ENCODE data around the gene MR1. TPM values are rescaled to one million over a fixed set of nuclear protein-coding genes. Genes with fewer than 3 reads are reported as not detected.
"Not testable (repeated sequence)": the region's sequence is repeated elsewhere in the genome, so short reads cannot be mapped to it uniquely, and the experiment has no call there.

The MR1 gene
- total RNA-seq, 1 donor from 2014 or later, result 2.6 TPM

GRCh38 chr1:181028615-181029014, 5.2 kb upstream of the MR1 start:
- Histone ChIP-seq H3K27me3 (ENCODE audit: control insufficient read depth in 3 of 3, insufficient read depth in 3 of 3, low read length in 3 of 3) (no peaks in the 10 kb centered on the region), H3K9ac (ENCODE audit: low read depth in 1 of 3, low read length in 3 of 3) (no peak overlapping the region), H3K9me3 (ENCODE audit: control insufficient read depth in 3 of 3, low read length in 3 of 3) (no peaks in the 10 kb centered on the region), H3K4me1 (ENCODE audit: control insufficient read depth in 3 of 3, insufficient read depth in 3 of 3, low read length in 3 of 3) (peaks cover 7 to 11% (median 8%) of the 10 kb centered on the region in 3 donors), H3K4me3 (ENCODE audit: low read length in 3 of 3) (no peak overlapping the region), H3K27ac (ENCODE audit: low read depth, low read length) (no peak overlapping the region), H3K36me3 (ENCODE audit: control insufficient read depth in 3 of 3, insufficient read depth in 3 of 3, low read length in 3 of 3) (no peaks in the 10 kb centered on the region)

- Histone ChIP-seq H3K27ac (ENCODE audit: low read depth, low read length) (peak overlapping the region; percentile 98), H3K9me3 (ENCODE audit: control insufficient read depth in 3 of 3, low read length in 3 of 3) (no peaks in the 10 kb centered on the region), H3K4me1 (ENCODE audit: control insufficient read depth in 3 of 3, insufficient read depth in 3 of 3, low read length in 3 of 3) (peaks cover 8 to 33% (median 13%) of the 10 kb centered on the region in 3 donors), H3K4me3 (ENCODE audit: low read length in 3 of 3) (no peak overlapping the region), H3K36me3 (ENCODE audit: control insufficient read depth in 3 of 3, insufficient read depth in 3 of 3, low read length in 3 of 3) (no peaks in the 10 kb centered on the region), H3K9ac (ENCODE audit: low read depth in 1 of 3, low read length in 3 of 3) (no peak overlapping the region), H3K27me3 (ENCODE audit: control insufficient read depth in 3 of 3, insufficient read depth in 3 of 3, low read length in 3 of 3) (no peaks in the 10 kb centered on the region)
These were observed 1.2 kb upstream of the MR1 start for GRCh38 chr1:181032535-181032934.

- Histone ChIP-seq H3K4me1 (ENCODE audit: control insufficient read depth in 3 of 3, insufficient read depth in 3 of 3, low read length in 3 of 3) (peaks cover 8 to 33% (median 13%) of the 10 kb centered on the region in 3 donors), H3K9ac (ENCODE audit: low read depth in 1 of 3, low read length in 3 of 3) (peak overlapping the region; percentile 63 to 84 (median 75)), H3K27ac (ENCODE audit: low read depth, low read length) (peak overlapping the region; percentile 98), H3K36me3 (ENCODE audit: control insufficient read depth in 3 of 3, insufficient read depth in 3 of 3, low read length in 3 of 3) (no peaks in the 10 kb centered on the region), H3K27me3 (ENCODE audit: control insufficient read depth in 3 of 3, insufficient read depth in 3 of 3, low read length in 3 of 3) (no peaks in the 10 kb centered on the region), H3K9me3 (ENCODE audit: control insufficient read depth in 3 of 3, low read length in 3 of 3) (no peaks in the 10 kb centered on the region), H3K4me3 (ENCODE audit: low read length in 3 of 3) (peak overlapping the region; percentile 66 to 86 (median 69))
These were observed 520 bp upstream of the MR1 start for GRCh38 chr1:181033128-181033798.

- H3K4me3 ChIP-seq (ENCODE audit: low read length in 3 of 3); H3K27ac ChIP-seq (ENCODE audit: low read depth, low read length); H3K9ac ChIP-seq (ENCODE audit: low read depth in 1 of 3, low read length in 3 of 3); H3K27me3 ChIP-seq (ENCODE audit: control insufficient read depth in 3 of 3, insufficient read depth in 3 of 3, low read length in 3 of 3); H3K9me3 ChIP-seq (ENCODE audit: control insufficient read depth in 3 of 3, low read length in 3 of 3); H3K36me3 ChIP-seq (ENCODE audit: control insufficient read depth in 3 of 3, insufficient read depth in 3 of 3, low read length in 3 of 3): not testable (repeated sequence)
- H3K4me1 ChIP-seq (ENCODE audit: control insufficient read depth in 3 of 3, insufficient read depth in 3 of 3, low read length in 3 of 3), result peaks cover 8 to 37% (median 13%) of the 10 kb centered on the region in 3 donors
These were observed 1.4 kb downstream of the MR1 start for GRCh38 chr1:181035210-181035609.

- no peaks in the 10 kb centered on the region for H3K9me3 ChIP-seq (ENCODE audit: control insufficient read depth in 3 of 3, low read length in 3 of 3)
- no peak overlapping the region for H3K27ac ChIP-seq (ENCODE audit: low read depth, low read length)
- no peaks in the 10 kb centered on the region for H3K27me3 ChIP-seq (ENCODE audit: control insufficient read depth in 3 of 3, insufficient read depth in 3 of 3, low read length in 3 of 3)
- H3K4me1 ChIP-seq (ENCODE audit: control insufficient read depth in 3 of 3, insufficient read depth in 3 of 3, low read length in 3 of 3), result peaks cover 11 to 37% (median 13%) of the 10 kb centered on the region in 3 donors
- no peaks in the 10 kb centered on the region for H3K36me3 ChIP-seq (ENCODE audit: control insufficient read depth in 3 of 3, insufficient read depth in 3 of 3, low read length in 3 of 3)
- no peak overlapping the region for H3K4me3 ChIP-seq (ENCODE audit: low read length in 3 of 3)
- H3K9ac ChIP-seq (ENCODE audit: low read depth in 1 of 3, low read length in 3 of 3), result no peak overlapping the region
These were observed 2.5 kb downstream of the MR1 start for GRCh38 chr1:181036107-181036836.

- H3K9me3 ChIP-seq (ENCODE audit: control insufficient read depth in 3 of 3, low read length in 3 of 3), result no peaks in the 10 kb centered on the region
- no peaks in the 10 kb centered on the region for H3K27me3 ChIP-seq (ENCODE audit: control insufficient read depth in 3 of 3, insufficient read depth in 3 of 3, low read length in 3 of 3)
- peaks cover 11 to 37% (median 13%) of the 10 kb centered on the region in 3 donors for H3K4me1 ChIP-seq (ENCODE audit: control insufficient read depth in 3 of 3, insufficient read depth in 3 of 3, low read length in 3 of 3)
- H3K4me3 ChIP-seq (ENCODE audit: low read length in 3 of 3), result no peak overlapping the region
- no peak overlapping the region for H3K27ac ChIP-seq (ENCODE audit: low read depth, low read length)
- no peaks in the 10 kb centered on the region for H3K36me3 ChIP-seq (ENCODE audit: control insufficient read depth in 3 of 3, insufficient read depth in 3 of 3, low read length in 3 of 3)
- H3K9ac ChIP-seq (ENCODE audit: low read depth in 1 of 3, low read length in 3 of 3), result no peak overlapping the region
These were observed 3.6 kb downstream of the MR1 start for GRCh38 chr1:181037386-181037785.

- no peaks in the 10 kb centered on the region for H3K9me3 ChIP-seq (ENCODE audit: control insufficient read depth in 3 of 3, low read length in 3 of 3)
- H3K36me3 ChIP-seq (ENCODE audit: control insufficient read depth in 3 of 3, insufficient read depth in 3 of 3, low read length in 3 of 3), result no peaks in the 10 kb centered on the region
- H3K4me1 ChIP-seq (ENCODE audit: control insufficient read depth in 3 of 3, insufficient read depth in 3 of 3, low read length in 3 of 3), result peaks cover 4 to 28% (median 6%) of the 10 kb centered on the region in 3 donors
These were observed 4.7 kb downstream of the MR1 start for GRCh38 chr1:181038399-181038873.

GRCh38 chr1:181040284-181040865, 6.6 kb downstream of the MR1 start:
- H3K36me3 ChIP-seq (ENCODE audit: control insufficient read depth in 3 of 3, insufficient read depth in 3 of 3, low read length in 3 of 3), result no peaks in the 10 kb centered on the region
- H3K4me1 ChIP-seq (ENCODE audit: control insufficient read depth in 3 of 3, insufficient read depth in 3 of 3, low read length in 3 of 3), result peaks cover 0 to 15% (median 3%) of the 10 kb centered on the region in 3 donors
- H3K4me3 ChIP-seq (ENCODE audit: low read length in 3 of 3), result no peak overlapping the region
- H3K27ac ChIP-seq (ENCODE audit: low read depth, low read length), result no peak overlapping the region
- no peaks in the 10 kb centered on the region for H3K27me3 ChIP-seq (ENCODE audit: control insufficient read depth in 3 of 3, insufficient read depth in 3 of 3, low read length in 3 of 3)
- no peaks in the 10 kb centered on the region for H3K9me3 ChIP-seq (ENCODE audit: control insufficient read depth in 3 of 3, low read length in 3 of 3)
- no peak overlapping the region for H3K9ac ChIP-seq (ENCODE audit: low read depth in 1 of 3, low read length in 3 of 3)

More at GRCh38 chr1:181038399-181038873, 4.7 kb downstream of the MR1 start:
- H3K4me3 ChIP-seq (ENCODE audit: low read length in 3 of 3), result no peak overlapping the region
- no peaks in the 10 kb centered on the region for H3K27me3 ChIP-seq (ENCODE audit: control insufficient read depth in 3 of 3, insufficient read depth in 3 of 3, low read length in 3 of 3)
- no peak overlapping the region for H3K27ac ChIP-seq (ENCODE audit: low read depth, low read length)
- H3K9ac ChIP-seq (ENCODE audit: low read depth in 1 of 3, low read length in 3 of 3), result no peak overlapping the region

- no peak overlapping the region for H3K4me3 ChIP-seq (ENCODE audit: low read length in 3 of 3)
- peaks cover 0 to 4% (median 3%) of the 10 kb centered on the region in 3 donors for H3K4me1 ChIP-seq (ENCODE audit: control insufficient read depth in 3 of 3, insufficient read depth in 3 of 3, low read length in 3 of 3)
- no peak overlapping the region for H3K9ac ChIP-seq (ENCODE audit: low read depth in 1 of 3, low read length in 3 of 3)
- H3K36me3 ChIP-seq (ENCODE audit: control insufficient read depth in 3 of 3, insufficient read depth in 3 of 3, low read length in 3 of 3), result no peaks in the 10 kb centered on the region
- H3K27ac ChIP-seq (ENCODE audit: low read depth, low read length), result no peak overlapping the region
- H3K9me3 ChIP-seq (ENCODE audit: control insufficient read depth in 3 of 3, low read length in 3 of 3), result no peaks in the 10 kb centered on the region
- H3K27me3 ChIP-seq (ENCODE audit: control insufficient read depth in 3 of 3, insufficient read depth in 3 of 3, low read length in 3 of 3), result no peaks in the 10 kb centered on the region
These were observed 9.5 kb downstream of the MR1 start for GRCh38 chr1:181043025-181043888.

All from skeletal muscle tissue (tissue), 4 donors.